Vagina (tissue), 2 donors: Measurements from ENCODE around the gene LTC4S. TPM values are rescaled to one million over a fixed set of nuclear protein-coding genes. Genes with fewer than 3 reads are reported as not detected.

ENCODE experiments used
- DNase-seq, 2 donors: peaks; one replicate each; pipeline ENCODE4 v3.0.0-alpha.2; 2017; ENCODE audit errors: extremely low spot score in 2 of 2
- H3K27ac ChIP-seq: fragments of 200-600 bp; sonication (generic); one replicate; pipeline ENCODE4 v1.5.1; 2019
- H3K27me3 ChIP-seq: fragments of 200-600 bp; sonication (generic); one replicate; pipeline ENCODE4 v1.5.1; 2019
- H3K36me3 ChIP-seq, 2 donors: fragments of 200-600 bp; sonication (generic); one replicate each; pipeline ENCODE4 v1.5.1; 2017 to 2019
- H3K4me1 ChIP-seq: fragments of 200-600 bp; sonication (generic); one replicate; pipeline ENCODE4 v1.5.1; 2019
- H3K4me3 ChIP-seq, 2 donors: fragments of 200-600 bp; sonication (generic); 1 replicate in 1 of 2; 2 replicates in 1 of 2; pipeline ENCODE4 v1.5.1; 2016 to 2019
- H3K9me3 ChIP-seq: fragments of 200-600 bp; sonication (generic); one replicate; pipeline ENCODE4 v1.5.1; 2019
- CTCF ChIP-seq, 3 experiments: fragments of 450-650 bp in 2 of 3; fragments of 200-600 bp in 1 of 3; sonication (generic) in 1 of 3; IDR thresholded peaks; one replicate each; pipeline ENCODE4 v1.5.1; 2017 to 2019; ENCODE audit warnings: antibody characterized with exemption in 3 of 3, mild to moderate bottlenecking in 2 of 3, moderate library complexity in 2 of 3
- POLR2A ChIP-seq, 2 donors: fragments of 450-650 bp; IDR thresholded peaks; one replicate each; pipeline ENCODE4 v1.6.1; 2017; ENCODE audit warnings: antibody characterized with exemption in 2 of 2, mild to moderate bottlenecking in 2 of 2, moderate library complexity in 2 of 2
- POLR2AphosphoS5 ChIP-seq, 2 donors: sonication (generic); formaldehyde crosslinking; IDR thresholded peaks; one replicate each; pipeline ENCODE4 v1.9.0; 2017; ENCODE audit warnings: antibody characterized with exemption in 2 of 2, mild to moderate bottlenecking in 2 of 2, low read depth in 1 of 2; ENCODE audit not compliant: insufficient read depth in 1 of 2
- intact Hi-C: fragments of 100-400 bp; cut with DNase I; formaldehyde crosslinking; loops from one replicate; pipeline ENCODE4 v1.15.1; 2023
- total RNA-seq: library from RNA; depleted of rRNA; stranded (reverse); fragments of >200 nt; gene quantifications from one replicate; pipeline ENCODE4 v1.2.3, GENCODE V29; 2016

The LTC4S gene
- total RNA-seq, 1 donor from 2014 or later = 10.6 TPM

GRCh38 chr5:179753971-179754370 is 39.8 kb upstream of the LTC4S start:
- H3K27ac ChIP-seq = no peak overlapping the region
- no peak overlapping the region for H3K4me3 ChIP-seq
- TF ChIP-seq CTCF (IDR thresholded peaks at IDR 0.05) = no peak
- no peak for TF ChIP-seq POLR2AphosphoS5 (IDR thresholded peaks at IDR 0.05; ENCODE audit: insufficient read depth in 1 of 2, low read depth in 1 of 2)
- no peak for TF ChIP-seq POLR2A (IDR thresholded peaks at IDR 0.05)
- intact Hi-C loops = loop anchor here (10.0 kb wide), 1 partner anchor 101 kb away; the partner anchor contains the start of gene MRNIP
- no peak for DNase-seq
- no peaks in the 10 kb centered on the region for H3K9me3 ChIP-seq
- peaks cover 24% of the 10 kb centered on the region for H3K4me1 ChIP-seq
- H3K36me3 ChIP-seq = peaks cover 0 to 5% of the 10 kb centered on the region in 2 donors
- H3K27me3 ChIP-seq = no peaks in the 10 kb centered on the region

- intact Hi-C loops = loop anchor here (10.0 kb wide), 1 partner anchor 100 kb away; the partner anchor contains the start of gene MRNIP
- Histone ChIP-seq H3K36me3 (peaks cover 0 to 5% of the 10 kb centered on the region in 2 donors), H3K4me3 (no peak overlapping the region), H3K27ac (no peak overlapping the region), H3K4me1 (peaks cover 31% of the 10 kb centered on the region), H3K27me3 (no peaks in the 10 kb centered on the region), H3K9me3 (no peaks in the 10 kb centered on the region)
- no peak for TF ChIP-seq CTCF (IDR thresholded peaks at IDR 0.05)
- TF ChIP-seq POLR2AphosphoS5 (IDR thresholded peaks at IDR 0.05; ENCODE audit: insufficient read depth in 1 of 2, low read depth in 1 of 2) = no peak
- TF ChIP-seq POLR2A (IDR thresholded peaks at IDR 0.05) = no peak
- no peak for DNase-seq
Observed at GRCh38 chr5:179755022-179755421, 38.8 kb upstream of the LTC4S start.

- intact Hi-C loops = loop anchor here (10.0 kb wide), 1 partner anchor 96 kb away; the partner anchor contains the start of gene MRNIP
- TF ChIP-seq POLR2A (IDR thresholded peaks at IDR 0.05) (no peak), POLR2AphosphoS5 (IDR thresholded peaks at IDR 0.05; ENCODE audit: insufficient read depth in 1 of 2, low read depth in 1 of 2) (no peak), CTCF (IDR thresholded peaks at IDR 0.05) (no peak)
- peaks cover 66% of the 10 kb centered on the region for H3K4me1 ChIP-seq
Observed at GRCh38 chr5:179758955-179759354, 34.8 kb upstream of the LTC4S start.

GRCh38 chr5:179759581-179760551 is 33.9 kb upstream of the LTC4S start:
- intact Hi-C loops = loop anchor here (5.0 to 10.0 kb wide), 2 partner anchors 37 to 95 kb away; partner anchors contain the start of gene MRNIP
- H3K4me1 ChIP-seq = peaks cover 65% of the 10 kb centered on the region
- no peak overlapping the region for H3K4me3 ChIP-seq
- no peaks in the 10 kb centered on the region for H3K9me3 ChIP-seq
- TF ChIP-seq CTCF (IDR thresholded peaks at IDR 0.05) (no peak), POLR2AphosphoS5 (IDR thresholded peaks at IDR 0.05; ENCODE audit: insufficient read depth in 1 of 2, low read depth in 1 of 2) (no peak), POLR2A (IDR thresholded peaks at IDR 0.05) (no peak)
- no peak overlapping the region for H3K27ac ChIP-seq
- H3K27me3 ChIP-seq = no peaks in the 10 kb centered on the region
- no peaks in the 10 kb centered on the region for H3K36me3 ChIP-seq
- no peak for DNase-seq

More at GRCh38 chr5:179758955-179759354, 34.8 kb upstream of the LTC4S start:
- Histone ChIP-seq H3K27me3 (no peaks in the 10 kb centered on the region), H3K27ac (no peak overlapping the region), H3K36me3 (no peaks in the 10 kb centered on the region), H3K4me3 (no peak overlapping the region), H3K9me3 (no peaks in the 10 kb centered on the region)
- no peak for DNase-seq
